ENCODE measurements around the gene TBX2.
"Not testable (repeated sequence)": the region's sequence is repeated elsewhere in the genome, so short reads cannot be mapped to it uniquely, and the experiment has no call there.

TBX2 gene

DNA sequence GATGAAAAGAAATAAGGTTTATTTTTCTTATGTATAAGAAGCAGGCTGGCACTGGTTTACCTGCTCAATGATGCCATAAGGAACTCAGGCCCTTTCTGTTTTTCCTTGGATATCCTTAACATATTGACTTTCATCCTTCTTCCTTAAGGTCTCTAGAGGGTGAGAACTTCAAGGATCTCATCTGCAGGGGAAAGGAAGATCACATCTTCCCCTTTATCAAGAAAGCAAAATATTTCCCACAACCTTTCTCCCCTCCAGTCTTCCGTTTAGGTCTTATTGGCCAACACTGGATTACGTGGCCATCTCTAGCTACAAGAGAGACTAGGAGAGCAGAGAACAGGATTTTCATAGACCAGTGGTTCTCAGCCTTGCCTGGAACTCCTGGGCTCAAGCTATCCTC lies 48.4 kb downstream of the TBX2 start:
- H3K4me3 ChIP-seq (replicated peaks; ENCODE audit: low read depth, low read length), result no peak overlapping the region
- no peak for DNase-seq (ENCODE audit: extremely low read depth, low read depth)

DNA sequence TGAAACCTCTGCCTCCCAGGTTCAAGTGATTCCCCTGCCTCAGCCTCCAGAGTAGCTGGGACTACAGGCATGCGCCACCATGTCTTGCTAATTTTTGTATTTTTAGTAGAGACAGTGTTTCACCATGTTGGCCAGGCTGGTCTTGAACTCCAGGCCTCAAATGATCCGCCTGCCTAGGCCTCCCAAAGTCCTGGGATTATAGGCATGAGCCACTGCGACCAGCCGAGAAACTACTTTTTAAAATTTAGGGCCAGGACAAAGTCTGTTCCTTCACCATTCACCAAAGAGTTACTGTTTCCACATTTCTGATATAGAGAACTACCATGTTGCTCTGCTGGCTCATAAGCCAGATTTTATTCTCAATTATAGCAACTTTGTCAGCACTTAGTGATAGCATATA lies 49.5 kb downstream of the TBX2 start:
- DNase-seq (ENCODE audit: extremely low read depth, low read depth); H3K4me3 ChIP-seq (replicated peaks; ENCODE audit: low read depth, low read length): not testable (repeated sequence)

More for the DNA sequence above, 48.4 kb downstream of the TBX2 start:
- TF ChIP-seq, protein P1, sequence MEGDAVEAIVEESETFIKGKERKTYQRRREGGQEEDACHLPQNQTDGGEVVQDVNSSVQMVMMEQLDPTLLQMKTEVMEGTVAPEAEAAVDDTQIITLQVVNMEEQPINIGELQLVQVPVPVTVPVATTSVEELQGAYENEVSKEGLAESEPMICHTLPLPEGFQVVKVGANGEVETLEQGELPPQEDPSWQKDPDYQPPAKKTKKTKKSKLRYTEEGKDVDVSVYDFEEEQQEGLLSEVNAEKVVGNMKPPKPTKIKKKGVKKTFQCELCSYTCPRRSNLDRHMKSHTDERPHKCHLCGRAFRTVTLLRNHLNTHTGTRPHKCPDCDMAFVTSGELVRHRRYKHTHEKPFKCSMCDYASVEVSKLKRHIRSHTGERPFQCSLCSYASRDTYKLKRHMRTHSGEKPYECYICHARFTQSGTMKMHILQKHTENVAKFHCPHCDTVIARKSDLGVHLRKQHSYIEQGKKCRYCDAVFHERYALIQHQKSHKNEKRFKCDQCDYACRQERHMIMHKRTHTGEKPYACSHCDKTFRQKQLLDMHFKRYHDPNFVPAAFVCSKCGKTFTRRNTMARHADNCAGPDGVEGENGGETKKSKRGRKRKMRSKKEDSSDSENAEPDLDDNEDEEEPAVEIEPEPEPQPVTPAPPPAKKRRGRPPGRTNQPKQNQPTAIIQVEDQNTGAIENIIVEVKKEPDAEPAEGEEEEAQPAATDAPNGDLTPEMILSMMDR (IDR thresholded peaks at IDR 0.05; ENCODE audit: low read depth, low read length, missing control alignments), result no peak

DNA sequence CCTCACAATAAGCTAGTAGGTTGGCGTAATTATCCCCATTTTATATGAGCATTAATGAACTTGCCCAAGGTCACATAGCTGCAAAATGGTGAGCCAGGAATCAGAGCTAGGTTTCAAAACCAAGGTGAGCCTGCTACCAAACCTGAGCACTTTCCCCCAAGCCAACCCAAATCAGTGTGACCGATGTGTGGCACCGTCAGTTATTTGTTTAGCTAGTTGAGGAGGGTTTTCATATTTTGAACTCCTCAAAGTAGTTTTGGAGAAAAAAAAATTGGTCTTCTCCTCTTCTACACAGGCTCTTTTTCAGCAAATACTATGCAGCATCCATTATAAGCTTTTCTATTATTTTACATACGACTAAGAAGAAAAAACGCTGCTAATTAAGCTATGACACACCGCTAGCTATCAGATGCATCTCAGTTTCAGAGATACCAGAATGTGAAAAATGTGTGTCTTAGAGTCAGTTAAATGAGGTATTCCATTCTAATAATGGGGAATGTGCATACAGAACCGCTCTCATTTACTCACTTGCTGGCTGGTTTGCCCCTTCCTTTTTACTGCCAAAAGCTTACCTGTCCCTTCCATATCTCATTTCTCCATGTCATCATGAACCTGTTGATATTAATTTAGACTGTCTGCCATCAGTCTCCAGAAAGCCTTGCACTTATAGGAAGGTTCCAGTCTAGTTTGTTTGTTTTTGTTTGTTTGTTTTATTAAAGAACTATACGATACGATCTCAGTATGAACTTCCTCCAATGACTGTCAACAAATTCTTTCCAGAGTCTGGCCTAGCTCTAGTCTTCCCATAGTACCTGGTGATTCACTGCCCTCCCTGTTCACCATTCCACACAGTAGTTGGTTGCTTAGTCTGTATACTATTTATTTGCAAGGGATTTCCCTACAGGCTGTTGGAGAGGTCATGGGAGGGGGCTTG lies 50.3 kb downstream of the TBX2 start:
- DNase-seq (ENCODE audit: extremely low read depth, low read depth), result no peak
- TF ChIP-seq, protein P1 (IDR thresholded peaks at IDR 0.05; ENCODE audit: low read depth, low read length, missing control alignments), result no peak
- H3K4me3 ChIP-seq (replicated peaks; ENCODE audit: low read depth, low read length), result no peak overlapping the region

DNA sequence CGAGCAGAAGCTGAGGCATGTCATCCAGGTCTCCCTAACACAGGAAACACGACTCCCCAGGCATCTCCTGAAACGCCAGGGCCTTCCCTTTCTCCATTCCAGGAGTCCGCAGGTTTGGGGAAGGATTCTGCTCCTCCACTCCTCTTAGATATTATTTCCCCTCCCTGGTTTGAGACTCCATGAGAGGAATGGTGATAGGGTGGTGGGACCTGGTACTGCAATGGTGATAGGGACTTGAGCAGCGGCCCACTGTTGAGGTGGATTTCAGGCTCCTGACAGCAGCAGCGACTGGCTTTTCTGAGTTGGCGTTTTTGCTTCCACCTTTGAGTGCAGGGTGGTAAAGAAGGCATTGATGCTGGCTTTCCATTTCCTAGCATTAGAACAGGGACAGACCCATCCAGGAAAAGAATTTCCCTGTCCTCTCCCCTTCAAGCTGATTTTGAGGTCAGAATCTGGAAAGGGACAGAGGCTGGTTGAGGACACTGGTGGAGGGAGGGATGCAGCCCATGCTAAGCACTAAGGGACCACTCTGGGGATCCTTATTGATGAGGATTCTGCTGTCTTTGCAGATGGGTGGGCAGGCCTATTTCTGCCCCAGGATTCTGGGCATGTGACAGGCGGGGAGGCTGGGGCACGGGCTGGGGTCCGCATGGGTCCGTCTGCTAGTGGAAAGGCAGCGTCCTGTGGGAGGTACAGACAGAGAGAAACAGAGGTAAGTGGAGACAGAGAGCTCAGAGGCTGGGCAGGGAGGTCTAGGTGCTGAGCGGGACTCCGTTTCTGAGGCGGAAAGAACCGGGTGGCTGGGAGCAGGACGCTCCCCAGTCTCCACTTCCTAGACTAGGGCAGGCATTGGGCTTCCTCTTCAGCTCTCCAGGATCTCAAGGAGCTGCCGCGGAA lies 51.2 kb downstream of the TBX2 start:
- H3K4me3 ChIP-seq (replicated peaks; ENCODE audit: low read depth, low read length), result no peak overlapping the region
- no peak for DNase-seq (ENCODE audit: extremely low read depth, low read depth)
- TF ChIP-seq, protein P1 (IDR thresholded peaks at IDR 0.05; ENCODE audit: low read depth, low read length, missing control alignments), result no peak

DNA sequence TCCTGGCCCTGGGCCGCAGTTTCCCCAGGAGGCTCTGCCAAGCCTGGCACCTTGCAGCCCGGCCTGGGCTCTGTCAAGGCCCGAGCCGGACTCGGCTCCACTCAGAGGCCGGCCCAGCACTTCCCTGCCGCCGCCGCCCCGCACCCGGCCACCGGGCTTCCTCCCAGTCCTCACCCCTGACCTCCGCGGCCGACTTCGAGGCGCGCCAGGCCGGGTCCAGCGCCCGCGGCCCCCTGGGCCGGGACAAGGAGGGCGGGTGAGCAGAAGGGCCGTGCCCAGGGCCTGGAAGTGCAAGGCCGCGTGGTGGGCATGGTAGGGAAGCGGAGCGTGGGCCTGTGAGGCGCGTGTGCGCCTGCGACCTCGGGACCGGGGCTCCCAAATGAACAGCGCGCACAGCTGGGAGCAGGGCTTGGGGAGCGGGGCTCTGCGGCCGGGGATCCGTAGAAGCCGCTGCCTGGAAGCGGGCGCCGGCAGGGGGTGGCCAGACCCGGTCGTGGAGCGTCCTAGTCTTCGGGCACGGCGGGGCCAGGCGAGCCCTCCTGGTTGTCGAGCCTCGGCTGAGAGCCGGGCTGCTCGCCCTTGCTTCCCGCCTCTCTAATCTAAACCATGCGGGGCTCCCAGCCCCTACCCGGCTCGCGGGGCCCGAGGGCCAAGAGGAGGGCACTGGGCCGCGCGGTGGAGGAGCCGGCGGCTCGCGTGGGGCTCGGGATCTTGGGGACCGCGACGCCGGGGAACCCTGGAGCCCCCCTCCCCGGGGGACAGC lies 52.1 kb downstream of the TBX2 start:
- no peak for DNase-seq (ENCODE audit: extremely low read depth, low read depth)
- TF ChIP-seq, protein P1 (IDR thresholded peaks at IDR 0.05; ENCODE audit: low read depth, low read length, missing control alignments), result no peak
- peak overlapping the region; percentile 44 for H3K4me3 ChIP-seq (replicated peaks; ENCODE audit: low read depth, low read length)

DNA sequence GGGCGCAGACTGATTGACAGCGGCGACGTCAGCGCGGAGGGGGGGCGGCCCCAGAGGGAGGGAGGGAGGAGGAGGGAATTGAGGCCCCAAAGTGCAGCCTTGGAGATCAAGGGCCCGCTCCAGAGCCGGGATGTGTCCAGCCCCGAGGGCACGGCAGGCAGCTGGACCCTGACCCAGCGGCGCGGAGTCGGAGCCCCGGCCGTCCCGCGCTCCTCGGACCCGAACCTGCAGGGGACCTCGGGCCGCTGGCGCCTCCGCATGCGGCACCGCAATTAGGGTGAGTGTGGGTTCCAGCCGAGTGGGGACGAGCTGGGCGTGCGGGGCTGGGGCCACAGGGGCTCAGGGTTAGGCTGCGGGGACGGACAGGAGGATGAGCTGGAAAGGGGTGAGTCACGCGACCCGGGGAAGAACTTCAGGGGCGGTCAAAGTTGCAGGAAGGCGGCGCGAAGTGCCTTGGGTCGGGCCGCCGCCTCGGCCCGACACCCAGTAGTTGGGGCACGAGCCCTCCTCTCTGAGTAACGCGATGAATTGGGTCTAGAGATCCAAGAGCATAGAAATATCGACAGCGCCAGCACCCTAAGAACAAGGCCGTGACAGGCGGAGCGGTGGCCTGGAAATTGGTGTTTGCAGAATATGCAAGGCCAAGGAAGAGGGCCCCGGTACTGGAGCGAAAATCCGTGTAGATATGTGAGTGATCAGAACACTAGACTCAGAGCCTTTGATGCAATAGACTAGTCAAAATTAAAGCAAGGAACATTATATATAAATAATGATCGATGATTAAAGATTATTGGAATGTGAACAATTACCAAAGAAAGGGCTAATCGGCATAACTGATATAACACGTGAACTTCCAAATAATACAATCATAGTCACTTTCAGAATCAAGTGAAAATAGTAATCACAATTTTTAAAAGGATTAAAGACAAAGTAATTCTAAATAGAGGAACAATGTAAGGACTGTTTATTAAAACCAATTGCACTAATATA lies 53.0 kb downstream of the TBX2 start, which contains the start of gene TBX4:
TSS of gene TBX4 (plus strand) at position 122 of the 990 bp plus-strand sequence. CDS start 4,069 bp downstream, outside the sequence.
- TF ChIP-seq, protein P1 (IDR thresholded peaks at IDR 0.05; ENCODE audit: low read depth, low read length, missing control alignments), result no peak
- peak within 1 kb of the TSS; percentile 44 for H3K4me3 ChIP-seq (replicated peaks; ENCODE audit: low read depth, low read length)

More for the DNA sequence above, 53.0 kb downstream of the TBX2 start, which contains the start of gene TBX4:
- no peak for DNase-seq (ENCODE audit: extremely low read depth, low read depth)
